Panc1 (cell line): ENCODE results near the gene PPP1R18. TPM values are rescaled to one million over a fixed set of nuclear protein-coding genes. Genes with fewer than 3 reads are reported as not detected.
A peak's percentile ranks its signal among the peaks of the same experiment; 100 is the strongest.

Source experiments
- ATAC-seq: fragments of 200-7000 bp; cut with Tn5 transposase; 2 replicates; pipeline ENCODE4 v1.9.1; 2020; ENCODE audit warnings: mild to moderate bottlenecking, moderate library complexity
- BruUV-seq: library from RNA; stranded (reverse); fragments of 400-500 nt; replicated peaks from 2 replicates; lab custom pipeline; 2021; lab: Mats Ljungman, UMichigan
- CTCF ChIA-PET: fragments of 300-600 bp; sonication (Branson Sonifier 250); formaldehyde crosslinking; loops from one replicate; lab custom pipeline; 2022; ENCODE audit warnings: antibody characterized with exemption; lab: Charles Lee
- POLR2A ChIA-PET: fragments of 300-600 bp; sonication (Branson Sonifier 250); formaldehyde crosslinking; loops from one replicate; lab custom pipeline; 2022; ENCODE audit warnings: antibody characterized with exemption; lab: Charles Lee
- DNase-seq: peaks from one replicate; pipeline ENCODE4 v3.0.0-alpha.2; 2010; ENCODE audit warnings: low read depth, low spot score
- H3K27ac ChIP-seq: 2 replicates; pipeline ENCODE4 v1.5.1; 2011; ENCODE audit warnings: mild to moderate bottlenecking, low read length, inconsistent platforms
- H3K27me3 ChIP-seq: fragments of 200-500 bp; sonication (Bioruptor generic); 2 replicates; pipeline ENCODE4 v1.6.0; 2014; ENCODE audit warnings: low read length, inconsistent platforms; ENCODE audit not compliant: control insufficient read depth, insufficient read depth
- H3K36me3 ChIP-seq: fragments of 200-500 bp; sonication (Bioruptor generic); 2 replicates; pipeline ENCODE4 v1.5.1; 2014; ENCODE audit warnings: inconsistent platforms, mild to moderate bottlenecking, low read length, moderate library complexity; ENCODE audit not compliant: control insufficient read depth, insufficient read depth
- H3K4me1 ChIP-seq: 2 replicates; pipeline ENCODE4 v1.5.1; 2011; ENCODE audit warnings: inconsistent platforms, mild to moderate bottlenecking, low read length, moderate library complexity; ENCODE audit not compliant: control insufficient read depth, insufficient read depth
- H3K4me3 ChIP-seq, 2 experiments: 2 replicates each; pipeline ENCODE4 v1.5.1; 2011 to 2012; ENCODE audit warnings: low read depth in 2 of 2, low read length in 2 of 2, mild to moderate bottlenecking in 2 of 2, inconsistent platforms in 1 of 2, moderate library complexity in 1 of 2
- H3K9me3 ChIP-seq: fragments of 200-500 bp; sonication (Bioruptor generic); 2 replicates; pipeline ENCODE4 v1.5.1; 2014; ENCODE audit warnings: low read depth, mild to moderate bottlenecking, inconsistent platforms, low read length, moderate library complexity; ENCODE audit not compliant: control insufficient read depth, insufficient read depth
- CTCF ChIP-seq: fragments of 450-650 bp; IDR thresholded peaks from 2 replicates; pipeline ENCODE4 v1.5.1; 2017; ENCODE audit warnings: mild to moderate bottlenecking
- POLR2AphosphoS5 ChIP-seq: IDR thresholded peaks from 2 replicates; pipeline ENCODE4 v1.6.1; 2012; ENCODE audit warnings: mild to moderate bottlenecking, low read depth, low read length, moderate library complexity
- SIN3A ChIP-seq: IDR thresholded peaks from 2 replicates; pipeline ENCODE4 v1.6.1; 2012; ENCODE audit warnings: low read depth, mild to moderate bottlenecking, low read length, moderate library complexity, borderline replicate concordance; ENCODE audit not compliant: insufficient read depth
- TCF7L2 ChIP-seq: IDR thresholded peaks from 2 replicates; pipeline ENCODE4 v1.6.1; 2011; ENCODE audit warnings: mild to moderate bottlenecking, low read depth, low read length, inconsistent platforms
- in situ Hi-C: cut with HindIII; loops from 2 replicates; pipeline ENCODE4 v1.10.0; 2016; ENCODE audit warnings: low sequenced_read_pairs, low pct_unique_long_range_greater_than_20kb
- intact Hi-C: fragments of 100-400 bp; cut with micrococcal nuclease; formaldehyde crosslinking; loops from one replicate; pipeline ENCODE4 v1.10.0; 2022; ENCODE audit not compliant: unreplicated experiment
- total RNA-seq: library from RNA; stranded (reverse); gene quantifications from one replicate; pipeline ENCODE4 v1.2.1, GENCODE V29; 2021; ENCODE audit not compliant: unreplicated experiment
- TF ChIP-seq, protein P1 (sequence below), 2 experiments: IDR thresholded peaks; 2 replicates each; pipeline ENCODE4 v1.6.1; 2011 to 2012; ENCODE audit warnings: low read depth in 2 of 2, control low read depth in 1 of 2, low read length in 1 of 2, mild to moderate bottlenecking in 1 of 2, moderate library complexity in 1 of 2; ENCODE audit not compliant: insufficient read depth in 1 of 2

The PPP1R18 gene
- total RNA-seq, 1 experiment from 2014 or later, result 55.3 TPM

DNA sequence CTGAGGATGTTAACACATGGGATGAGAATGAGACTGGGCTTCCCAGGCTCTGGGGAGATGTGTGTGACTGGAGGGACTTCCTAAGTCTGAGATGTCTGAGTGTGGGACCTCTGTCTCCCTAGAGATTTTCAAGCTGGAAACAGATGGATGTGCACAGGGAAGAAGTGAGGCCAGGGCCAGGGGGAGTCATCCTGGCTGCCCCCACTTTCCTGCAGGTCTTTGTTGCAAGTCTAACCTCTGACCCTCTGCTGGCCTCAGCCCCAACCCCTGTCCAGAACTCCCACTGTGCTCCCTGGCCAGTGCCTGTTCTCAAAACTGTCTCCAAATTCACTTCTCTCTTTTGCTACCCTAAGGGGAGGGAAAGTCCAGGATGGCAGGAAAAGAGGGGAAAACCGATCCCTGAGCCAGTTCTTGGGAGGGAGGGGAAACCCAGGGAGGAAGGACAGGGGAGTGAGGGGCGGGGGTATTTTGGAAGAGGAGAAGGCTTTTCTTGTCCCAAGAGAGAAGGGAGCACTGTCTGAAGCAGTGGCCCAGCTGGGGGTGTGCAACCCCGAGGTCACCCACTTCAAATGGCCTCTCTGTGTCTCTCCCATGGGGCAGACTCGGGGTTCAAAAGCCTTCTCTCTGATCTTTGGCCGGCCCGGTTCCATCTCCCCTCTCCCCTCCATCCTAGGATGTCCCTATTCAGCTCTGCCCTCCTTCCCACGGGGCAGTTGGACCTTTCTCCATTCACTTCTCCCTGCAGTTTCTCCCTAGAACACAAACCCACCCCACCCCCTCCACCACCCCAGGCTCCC lies 3.1 kb downstream of the PPP1R18 start:
- ChIA-PET CTCF (interaction anchor here (0.7 kb wide), 1 partner anchor 44 kb away, joined by 5 read pairs; no protein-coding TSS in a partner anchor), POLR2A (no interaction called here)
- DNase-seq (no peak), ATAC-seq (no peak)
- Histone ChIP-seq H3K27ac (peak overlapping the region; percentile 96), H3K4me1 (peaks cover 35% of the 10 kb centered on the region), H3K4me3 (peak overlapping the region; percentile 85 to 96), H3K36me3 (no peaks in the 10 kb centered on the region), H3K9me3 (no peaks in the 10 kb centered on the region), H3K27me3 (no peaks in the 10 kb centered on the region)
- intact Hi-C loops (loop anchor here (5.0 kb wide), 1 partner anchor 404 kb away; no protein-coding TSS in a partner anchor), in situ Hi-C loops (no loop called here)
- TF ChIP-seq POLR2AphosphoS5, result no peak
- TF ChIP-seq TCF7L2, result no peak
- TF ChIP-seq, protein P1, sequence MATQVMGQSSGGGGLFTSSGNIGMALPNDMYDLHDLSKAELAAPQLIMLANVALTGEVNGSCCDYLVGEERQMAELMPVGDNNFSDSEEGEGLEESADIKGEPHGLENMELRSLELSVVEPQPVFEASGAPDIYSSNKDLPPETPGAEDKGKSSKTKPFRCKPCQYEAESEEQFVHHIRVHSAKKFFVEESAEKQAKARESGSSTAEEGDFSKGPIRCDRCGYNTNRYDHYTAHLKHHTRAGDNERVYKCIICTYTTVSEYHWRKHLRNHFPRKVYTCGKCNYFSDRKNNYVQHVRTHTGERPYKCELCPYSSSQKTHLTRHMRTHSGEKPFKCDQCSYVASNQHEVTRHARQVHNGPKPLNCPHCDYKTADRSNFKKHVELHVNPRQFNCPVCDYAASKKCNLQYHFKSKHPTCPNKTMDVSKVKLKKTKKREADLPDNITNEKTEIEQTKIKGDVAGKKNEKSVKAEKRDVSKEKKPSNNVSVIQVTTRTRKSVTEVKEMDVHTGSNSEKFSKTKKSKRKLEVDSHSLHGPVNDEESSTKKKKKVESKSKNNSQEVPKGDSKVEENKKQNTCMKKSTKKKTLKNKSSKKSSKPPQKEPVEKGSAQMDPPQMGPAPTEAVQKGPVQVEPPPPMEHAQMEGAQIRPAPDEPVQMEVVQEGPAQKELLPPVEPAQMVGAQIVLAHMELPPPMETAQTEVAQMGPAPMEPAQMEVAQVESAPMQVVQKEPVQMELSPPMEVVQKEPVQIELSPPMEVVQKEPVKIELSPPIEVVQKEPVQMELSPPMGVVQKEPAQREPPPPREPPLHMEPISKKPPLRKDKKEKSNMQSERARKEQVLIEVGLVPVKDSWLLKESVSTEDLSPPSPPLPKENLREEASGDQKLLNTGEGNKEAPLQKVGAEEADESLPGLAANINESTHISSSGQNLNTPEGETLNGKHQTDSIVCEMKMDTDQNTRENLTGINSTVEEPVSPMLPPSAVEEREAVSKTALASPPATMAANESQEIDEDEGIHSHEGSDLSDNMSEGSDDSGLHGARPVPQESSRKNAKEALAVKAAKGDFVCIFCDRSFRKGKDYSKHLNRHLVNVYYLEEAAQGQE (IDR thresholded peaks at IDR 0.05; ENCODE audit: insufficient read depth in 1 of 2, low read depth in 2 of 2, low read length in 1 of 2), result no peak
- no peak for TF ChIP-seq SIN3A
- TF ChIP-seq CTCF, result no peak
- BruUV-seq, result no TSS peak

- peaks cover 30% of the 10 kb centered on the region for H3K4me1 ChIP-seq
- H3K36me3 ChIP-seq, result no peaks in the 10 kb centered on the region
- no peaks in the 10 kb centered on the region for H3K27me3 ChIP-seq
- ChIA-PET POLR2A (interaction anchor here (1.0 kb wide), 1 partner anchor 23 kb away, joined by 10 read pairs; no protein-coding TSS in a partner anchor), CTCF (interaction anchor here (0.6 to 1.0 kb wide), 2 partner anchors 19 to 46 kb away, joined by 3 to 4 read pairs; no protein-coding TSS in a partner anchor)
- in situ Hi-C loops (no loop called here), intact Hi-C loops (loop anchor here (5.0 kb wide), 1 partner anchor 405 kb away; no protein-coding TSS in a partner anchor)
- peak overlapping the region; percentile 96 for H3K27ac ChIP-seq
- H3K9me3 ChIP-seq, result no peaks in the 10 kb centered on the region
- ATAC-seq, result peak; percentile 40
- TF ChIP-seq POLR2AphosphoS5, result peak; percentile 49; the same call in 1 of the 2 replicates
- TF ChIP-seq, protein P1 (IDR thresholded peaks at IDR 0.05; ENCODE audit: insufficient read depth in 1 of 2, low read depth in 2 of 2, low read length in 1 of 2), result no peak
- DNase-seq, result peak; percentile 52
- BruUV-seq, result no TSS peak
- H3K4me3 ChIP-seq, result peak overlapping the region; percentile 85 to 96
These were observed 4.0 kb downstream of the PPP1R18 start for GRCh38 chr6:30682143-30683117.
